ENCODE data around the gene TCF12.

DNA sequence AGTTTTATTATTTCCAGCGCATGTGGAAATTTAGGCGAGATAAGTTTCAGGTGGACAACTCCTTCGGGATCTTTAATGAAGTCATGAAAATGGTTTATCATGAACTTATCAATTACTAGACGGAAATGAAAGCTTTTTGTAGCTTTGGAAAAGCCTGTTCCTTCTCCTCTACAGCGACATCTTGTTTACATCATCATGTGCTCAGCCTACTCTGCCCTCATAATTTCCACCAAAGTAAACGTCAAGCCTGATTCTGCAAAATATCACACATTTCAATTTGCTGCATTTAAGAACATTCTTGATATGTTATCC, 393.5 kb downstream of the TCF12 start:
- TF ChIP-seq YY1 (IDR thresholded peaks at IDR 0.05; ENCODE audit: low read depth) = no peak
- no peak for TF ChIP-seq EGR1 (IDR thresholded peaks at IDR 0.05)
- no peak for TF ChIP-seq TAF1 (IDR thresholded peaks at IDR 0.05; ENCODE audit: low read depth)
- TF ChIP-seq ZBTB7A (IDR thresholded peaks at IDR 0.05; ENCODE audit: low read depth) = no peak
- TF ChIP-seq NFIC (IDR thresholded peaks at IDR 0.05) = no peak
- no peak for TF ChIP-seq EP300 (IDR thresholded peaks at IDR 0.05; ENCODE audit: borderline replicate concordance)
- TF ChIP-seq, protein P1, sequence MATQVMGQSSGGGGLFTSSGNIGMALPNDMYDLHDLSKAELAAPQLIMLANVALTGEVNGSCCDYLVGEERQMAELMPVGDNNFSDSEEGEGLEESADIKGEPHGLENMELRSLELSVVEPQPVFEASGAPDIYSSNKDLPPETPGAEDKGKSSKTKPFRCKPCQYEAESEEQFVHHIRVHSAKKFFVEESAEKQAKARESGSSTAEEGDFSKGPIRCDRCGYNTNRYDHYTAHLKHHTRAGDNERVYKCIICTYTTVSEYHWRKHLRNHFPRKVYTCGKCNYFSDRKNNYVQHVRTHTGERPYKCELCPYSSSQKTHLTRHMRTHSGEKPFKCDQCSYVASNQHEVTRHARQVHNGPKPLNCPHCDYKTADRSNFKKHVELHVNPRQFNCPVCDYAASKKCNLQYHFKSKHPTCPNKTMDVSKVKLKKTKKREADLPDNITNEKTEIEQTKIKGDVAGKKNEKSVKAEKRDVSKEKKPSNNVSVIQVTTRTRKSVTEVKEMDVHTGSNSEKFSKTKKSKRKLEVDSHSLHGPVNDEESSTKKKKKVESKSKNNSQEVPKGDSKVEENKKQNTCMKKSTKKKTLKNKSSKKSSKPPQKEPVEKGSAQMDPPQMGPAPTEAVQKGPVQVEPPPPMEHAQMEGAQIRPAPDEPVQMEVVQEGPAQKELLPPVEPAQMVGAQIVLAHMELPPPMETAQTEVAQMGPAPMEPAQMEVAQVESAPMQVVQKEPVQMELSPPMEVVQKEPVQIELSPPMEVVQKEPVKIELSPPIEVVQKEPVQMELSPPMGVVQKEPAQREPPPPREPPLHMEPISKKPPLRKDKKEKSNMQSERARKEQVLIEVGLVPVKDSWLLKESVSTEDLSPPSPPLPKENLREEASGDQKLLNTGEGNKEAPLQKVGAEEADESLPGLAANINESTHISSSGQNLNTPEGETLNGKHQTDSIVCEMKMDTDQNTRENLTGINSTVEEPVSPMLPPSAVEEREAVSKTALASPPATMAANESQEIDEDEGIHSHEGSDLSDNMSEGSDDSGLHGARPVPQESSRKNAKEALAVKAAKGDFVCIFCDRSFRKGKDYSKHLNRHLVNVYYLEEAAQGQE (IDR thresholded peaks at IDR 0.05; ENCODE audit: low read depth) = no peak
